Stimulated activated CD4-positive, alpha-beta T cell treated with anti-CD3 and anti-CD28 coated beads, TNF-alpha, amount 100 ng/mL, for 4 hours (primary cell): ENCODE data around the gene NRIP2.

ENCODE experiments used
- DNase-seq, 3 experiments: peaks; one replicate each; pipeline ENCODE4 v3.0.0-alpha.2; 2020; ENCODE audit warnings: low read depth in 3 of 3

NRIP2 gene

DNA sequence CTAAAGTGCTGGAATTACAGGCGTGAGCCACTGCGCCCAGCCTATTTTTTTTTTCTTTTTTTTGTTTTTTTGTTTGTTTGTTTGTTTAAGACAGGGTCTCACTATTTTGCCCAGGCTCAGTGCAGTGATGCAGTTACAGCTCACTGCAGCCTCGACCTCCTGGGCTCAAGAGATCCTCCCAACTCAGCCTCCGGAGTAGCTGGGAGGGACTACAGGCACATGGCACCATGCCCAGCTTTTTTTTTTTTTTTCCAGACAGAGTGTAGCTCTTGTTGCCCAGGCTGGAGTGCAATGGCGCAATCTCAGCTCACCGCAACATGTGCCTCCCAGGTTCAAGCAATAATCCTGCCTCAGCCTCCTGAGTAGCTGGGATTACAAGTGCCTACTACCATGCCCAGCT is 28.1 kb downstream of the NRIP2 start:
- no peak for DNase-seq

DNA sequence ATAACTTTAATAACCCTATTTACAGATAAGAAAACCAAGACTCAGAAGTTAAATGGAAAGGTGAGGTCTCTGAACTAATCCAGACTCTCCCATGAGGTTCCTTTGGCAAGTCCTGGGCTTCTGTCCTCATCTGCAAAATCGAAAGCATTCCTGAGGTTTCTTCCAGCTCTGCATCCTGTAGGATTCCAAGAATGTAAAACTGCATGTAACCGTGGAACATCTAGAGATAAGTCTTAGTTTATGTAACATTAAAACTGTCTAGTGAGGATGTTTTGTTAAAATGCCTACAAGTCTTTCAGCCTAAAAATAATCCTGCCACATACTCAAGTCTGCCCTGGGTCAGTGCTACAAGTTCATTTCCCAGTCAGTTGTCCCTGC is 29.7 kb downstream of the NRIP2 start:
- DNase-seq = no peak

DNA sequence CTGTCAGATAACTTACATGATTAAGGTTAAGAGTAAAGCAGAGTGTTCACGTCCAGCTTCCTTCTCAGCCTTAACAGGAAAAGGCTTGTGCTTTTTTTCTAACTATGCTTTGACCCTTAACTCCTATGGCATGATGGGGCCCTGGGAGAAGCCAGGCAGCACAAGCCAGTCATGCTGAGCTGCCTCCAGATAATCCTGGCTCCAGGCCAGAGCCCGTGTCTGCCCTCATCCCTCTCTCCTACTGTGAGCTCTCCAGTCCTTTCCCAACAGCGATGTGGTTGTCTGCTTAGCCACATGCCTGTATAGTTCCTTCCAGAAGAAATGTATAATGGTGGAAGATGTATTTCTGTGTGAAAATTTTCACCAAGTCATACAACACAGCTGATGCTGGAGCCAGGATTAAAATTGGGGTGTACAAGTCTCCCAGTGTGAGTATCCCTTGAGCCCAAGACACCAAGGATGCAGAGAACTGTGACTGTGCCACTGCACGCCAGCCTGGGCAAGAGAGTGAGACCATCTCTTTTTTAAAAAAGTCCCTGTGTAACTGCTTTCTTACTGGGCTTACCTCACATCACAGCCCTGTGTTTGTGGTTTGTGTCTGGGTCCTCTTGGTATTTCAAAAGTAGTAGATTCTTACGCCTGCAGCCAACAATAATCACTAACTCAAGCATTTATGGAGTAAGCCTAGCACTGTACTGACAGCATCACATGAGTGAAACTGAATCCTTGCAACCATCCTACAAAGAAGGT is 30.3 kb downstream of the NRIP2 start:
- DNase-seq = no peak

DNA sequence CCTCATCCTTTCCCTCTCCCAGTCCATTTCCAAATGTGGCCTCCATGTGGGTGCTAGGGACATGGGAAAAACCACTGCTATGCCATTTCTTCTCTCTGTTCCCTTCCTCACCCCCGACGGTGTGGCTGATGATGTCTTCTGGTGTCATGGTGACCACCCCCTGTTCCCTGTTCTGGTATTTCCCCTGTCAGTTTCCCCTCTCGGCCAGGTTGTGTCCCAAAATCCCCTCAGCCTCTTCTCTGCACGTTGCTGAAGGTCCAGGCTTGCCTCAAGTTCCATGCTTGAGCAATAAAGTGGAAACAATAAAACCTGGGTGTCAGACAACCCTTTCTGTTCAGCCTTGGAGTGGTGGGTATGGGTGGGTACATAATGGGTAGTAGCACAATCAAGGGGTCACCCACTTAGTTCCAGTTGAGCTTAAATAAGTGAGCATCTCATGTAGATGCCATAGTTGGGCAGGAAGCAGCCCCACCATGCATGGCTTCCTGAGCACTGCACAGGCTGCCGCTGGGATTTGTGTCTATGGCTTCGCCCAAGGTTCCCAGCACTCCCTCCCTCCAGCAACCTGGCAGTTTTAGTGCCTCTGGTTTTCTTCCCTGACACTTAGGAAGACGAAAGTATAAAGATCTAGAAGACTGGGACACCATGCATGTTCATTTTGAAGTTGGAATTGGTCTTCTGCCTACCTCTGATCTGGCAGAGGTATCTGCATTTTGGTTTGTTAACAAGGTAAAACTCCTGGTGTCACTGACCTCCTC is 31.0 kb downstream of the NRIP2 start:
- DNase-seq = no peak

DNA sequence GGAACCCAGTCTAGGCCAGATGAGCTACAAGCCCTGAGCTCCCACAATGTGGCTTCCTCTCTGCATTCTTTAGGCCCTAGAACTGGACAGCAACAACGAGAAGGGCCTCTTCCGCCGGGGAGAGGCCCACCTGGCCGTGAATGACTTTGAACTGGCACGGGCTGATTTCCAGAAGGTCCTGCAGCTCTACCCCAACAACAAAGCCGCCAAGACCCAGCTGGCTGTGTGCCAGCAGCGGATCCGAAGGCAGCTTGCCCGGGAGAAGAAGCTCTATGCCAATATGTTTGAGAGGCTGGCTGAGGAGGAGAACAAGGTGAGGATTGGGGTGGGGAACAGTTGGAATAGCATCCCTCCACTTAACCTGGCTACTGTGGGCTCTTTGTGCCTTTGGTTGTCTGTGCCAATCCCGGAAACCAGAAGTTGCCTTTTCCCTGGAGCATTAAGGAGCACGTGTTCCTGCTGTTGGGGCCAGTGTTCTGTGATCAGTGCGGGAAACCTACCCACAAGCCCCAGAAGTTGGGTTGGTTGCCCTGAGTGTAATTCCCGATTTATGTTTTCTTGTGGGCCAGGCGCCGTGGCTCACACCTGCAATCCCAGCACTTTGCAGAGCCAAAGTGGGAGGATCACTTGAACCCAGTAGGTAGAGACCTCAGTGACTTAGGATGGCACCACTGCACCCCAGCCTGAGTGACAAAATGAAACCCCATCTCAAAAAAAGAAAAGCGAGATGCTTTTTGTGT is 33.6 kb downstream of the NRIP2 start:
- DNase-seq = no peak

DNA sequence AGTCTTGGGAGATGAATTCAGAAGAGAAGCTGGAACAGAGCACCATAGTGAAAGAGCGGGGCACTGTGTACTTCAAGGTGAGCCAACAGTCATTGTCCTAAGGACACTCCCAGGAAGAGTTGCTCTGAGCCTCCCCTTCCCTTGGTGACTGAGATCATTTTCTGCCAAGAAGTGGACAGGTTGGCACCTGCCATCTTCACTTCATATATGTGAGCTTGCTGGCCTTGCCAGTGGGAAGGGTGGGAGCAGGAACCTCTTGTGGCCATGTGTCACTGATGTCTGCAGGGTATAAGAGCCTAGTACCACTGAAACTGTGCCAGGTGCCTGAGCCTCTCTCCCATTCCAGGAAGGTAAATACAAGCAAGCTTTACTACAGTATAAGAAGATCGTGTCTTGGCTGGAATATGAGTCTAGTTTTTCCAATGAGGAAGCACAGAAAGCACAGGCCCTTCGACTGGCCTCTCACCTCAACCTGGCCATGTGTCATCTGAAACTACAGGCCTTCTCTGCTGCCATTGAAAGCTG is 34.7 kb downstream of the NRIP2 start:
- DNase-seq = no peak

DNA sequence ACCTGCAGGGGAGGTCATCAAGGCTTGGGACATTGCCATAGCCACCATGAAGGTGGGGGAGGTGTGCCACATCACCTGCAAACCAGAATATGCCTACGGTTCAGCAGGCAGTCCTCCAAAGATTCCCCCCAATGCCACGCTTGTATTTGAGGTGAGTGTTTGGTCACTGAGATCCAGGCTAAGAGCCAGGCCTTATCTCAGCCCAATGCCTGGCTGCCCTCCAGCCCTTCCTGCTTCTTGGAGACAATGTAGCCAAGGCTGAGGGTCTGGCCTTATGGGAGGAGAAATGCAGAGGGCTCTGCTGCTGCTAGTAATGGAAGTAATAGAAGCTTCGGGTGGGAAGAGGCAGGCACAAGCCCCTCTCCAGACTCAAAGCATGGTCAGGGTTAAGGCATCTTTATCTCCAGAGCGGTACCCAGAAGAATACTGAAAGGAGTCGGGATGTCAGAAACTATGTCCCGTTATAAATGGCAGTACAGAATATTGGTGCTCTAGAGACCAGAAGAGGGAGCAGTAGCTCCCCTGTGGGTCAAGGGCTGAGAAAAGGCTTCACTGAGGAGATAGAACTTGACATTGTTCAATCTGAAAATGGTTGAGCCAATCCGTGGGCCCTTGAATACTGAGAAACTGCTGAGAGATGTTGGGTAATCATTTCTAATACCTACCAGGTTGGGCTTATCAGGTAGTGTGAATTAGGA is 37.0 kb downstream of the NRIP2 start:
- no peak for DNase-seq

DNA sequence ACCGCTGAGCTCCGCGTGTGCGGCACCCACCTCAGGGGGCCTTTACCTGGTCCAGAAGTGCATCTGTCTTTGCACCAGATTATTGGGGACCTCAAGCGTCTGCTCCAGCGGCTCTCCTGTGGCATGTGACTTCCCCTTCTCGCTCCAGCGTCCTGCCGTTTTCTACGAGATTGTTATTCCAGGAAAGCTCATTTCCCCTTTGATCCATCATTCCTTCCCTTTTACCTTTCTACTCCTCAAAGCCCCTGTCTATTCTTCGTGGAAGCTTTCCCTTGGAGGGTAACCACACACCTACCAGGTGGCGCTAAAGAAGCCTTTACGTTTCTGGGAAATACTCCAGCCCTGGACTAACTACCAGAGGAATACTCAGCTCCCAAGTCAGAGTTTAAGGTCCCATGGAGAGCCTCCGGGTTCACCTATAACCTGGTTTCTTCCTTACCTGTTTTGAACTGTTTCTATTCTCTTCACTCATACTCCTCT is 38.6 kb downstream of the NRIP2 start:
- no peak for DNase-seq

DNA sequence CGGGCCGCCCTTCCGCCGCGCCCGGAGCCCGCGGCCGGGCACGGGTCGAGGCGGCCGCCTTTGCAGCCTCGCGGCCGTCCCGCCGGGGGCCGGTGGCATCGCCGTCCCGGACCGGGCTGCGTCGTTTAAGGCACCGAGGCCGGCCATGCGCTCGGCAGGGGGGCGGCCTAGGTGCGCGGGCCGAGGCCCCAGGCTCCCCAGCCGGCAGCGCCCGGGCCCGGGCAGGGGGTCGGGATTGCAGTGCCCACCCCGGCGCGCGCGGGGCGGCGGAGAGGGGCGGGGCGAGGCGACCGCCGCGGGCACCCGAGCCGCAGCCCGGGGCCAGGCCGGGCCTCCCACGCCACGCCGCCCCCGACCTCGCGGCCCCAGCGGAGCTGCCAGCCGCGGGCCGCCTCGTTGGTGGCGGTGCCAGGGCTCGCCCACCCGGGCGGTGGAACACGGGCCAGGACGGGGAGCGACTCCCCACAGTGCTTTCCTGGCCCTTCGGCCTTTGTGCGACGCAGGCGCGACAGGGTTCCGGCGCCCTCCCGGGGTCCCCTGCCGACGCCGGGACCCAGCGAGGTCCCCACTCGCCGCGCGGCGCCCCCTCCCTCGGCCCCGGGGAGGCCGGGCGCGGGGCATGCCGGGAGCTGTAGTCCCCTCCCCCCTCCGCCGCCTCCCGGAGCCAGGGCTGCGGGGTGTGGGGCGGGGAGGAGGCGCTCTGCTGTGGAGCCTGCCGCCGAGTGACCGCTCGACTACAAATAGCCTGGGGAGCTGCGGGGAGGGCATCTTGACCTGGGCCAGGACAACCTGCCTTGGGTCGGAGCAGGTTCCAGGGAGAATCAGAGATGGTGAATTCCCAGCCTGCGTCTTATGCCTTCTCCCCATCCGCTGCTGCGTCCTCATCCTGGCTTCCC is 39.3 kb downstream of the NRIP2 start:
- DNase-seq = peak; percentile 58 to 63 (median 63)

DNA sequence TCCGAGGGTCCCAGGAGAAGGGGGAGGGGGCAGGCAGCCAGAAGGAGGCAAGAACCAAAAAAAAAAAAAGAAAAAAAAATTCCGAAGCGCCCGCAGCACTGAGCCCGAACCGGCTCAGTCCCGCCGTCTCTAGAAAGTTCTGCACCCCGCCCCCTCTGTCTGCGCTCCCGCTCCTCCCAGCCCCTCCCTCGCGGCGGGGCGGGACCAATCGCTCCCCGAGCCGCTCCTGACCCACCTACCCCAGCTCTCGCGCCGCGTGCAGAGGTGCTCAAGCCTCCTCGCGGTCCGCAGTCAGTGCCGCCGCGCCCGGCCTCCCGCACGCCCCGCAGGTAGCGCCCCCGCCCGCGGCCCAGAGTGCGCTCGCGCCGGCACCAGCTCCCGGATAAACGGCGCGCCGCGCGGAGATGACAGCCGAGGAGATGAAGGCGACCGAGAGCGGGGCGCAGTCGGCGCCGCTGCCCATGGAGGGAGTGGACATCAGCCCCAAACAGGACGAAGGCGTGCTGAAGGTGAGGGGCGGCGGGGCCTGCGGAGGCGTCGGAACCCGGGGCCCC is 40.0 kb downstream of the NRIP2 start, which contains the start of gene FKBP4:
FKBP4 (plus strand) TSS at position 235 of the 554 bp plus-strand sequence; CDS start at position 405, 170 bp downstream.
- peak; percentile 81 to 89 (median 83) for DNase-seq

DNA sequence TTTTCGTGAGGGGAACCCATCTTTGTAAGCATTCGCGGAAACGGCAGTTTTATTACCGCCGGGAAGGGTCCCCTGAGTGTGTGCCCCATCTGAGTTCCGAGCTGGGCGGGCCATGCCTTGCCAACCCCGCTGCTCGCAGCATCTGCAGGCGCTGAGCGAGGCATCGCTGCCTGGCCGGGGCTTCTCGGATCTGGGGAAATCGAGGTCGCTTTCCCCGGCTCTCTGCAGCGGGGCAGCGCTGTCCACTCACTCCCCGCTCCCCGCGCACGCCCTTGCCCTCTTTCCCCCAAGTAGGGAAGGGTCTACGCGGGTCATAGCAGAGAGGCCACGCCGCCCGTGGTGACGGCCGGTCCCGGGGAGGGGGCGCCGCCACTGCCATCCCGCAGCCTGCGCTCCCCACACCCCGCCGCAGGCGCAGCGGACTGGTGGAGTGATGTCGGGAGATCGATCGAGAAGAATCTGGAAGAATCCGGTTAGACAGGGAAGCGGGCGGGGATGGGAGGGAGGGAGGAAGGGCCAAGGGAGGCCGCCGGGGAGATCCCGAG is 40.6 kb downstream of the NRIP2 start:
- peak in 1 of 3 experiments; percentile 5 for DNase-seq

DNA sequence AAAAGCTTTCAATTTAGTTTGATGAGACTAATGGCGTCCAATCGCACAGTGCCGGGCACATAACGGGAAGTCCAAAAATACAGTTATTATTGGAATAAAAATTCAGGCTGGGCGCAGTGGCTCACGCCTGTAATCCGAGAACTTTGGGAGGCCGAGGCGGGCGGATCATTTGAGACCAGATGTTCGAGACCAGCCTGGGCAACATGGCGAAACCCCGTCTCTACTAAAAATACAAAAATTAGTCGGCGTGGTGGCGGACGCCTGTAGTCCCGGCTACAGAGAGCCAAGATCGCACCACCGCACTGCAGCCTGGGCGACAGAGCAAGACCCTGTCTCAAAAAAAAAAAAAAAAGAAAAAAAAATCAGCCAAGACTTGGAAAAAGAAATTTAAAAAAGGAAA is 41.3 kb downstream of the NRIP2 start:
- DNase-seq = no peak

DNA sequence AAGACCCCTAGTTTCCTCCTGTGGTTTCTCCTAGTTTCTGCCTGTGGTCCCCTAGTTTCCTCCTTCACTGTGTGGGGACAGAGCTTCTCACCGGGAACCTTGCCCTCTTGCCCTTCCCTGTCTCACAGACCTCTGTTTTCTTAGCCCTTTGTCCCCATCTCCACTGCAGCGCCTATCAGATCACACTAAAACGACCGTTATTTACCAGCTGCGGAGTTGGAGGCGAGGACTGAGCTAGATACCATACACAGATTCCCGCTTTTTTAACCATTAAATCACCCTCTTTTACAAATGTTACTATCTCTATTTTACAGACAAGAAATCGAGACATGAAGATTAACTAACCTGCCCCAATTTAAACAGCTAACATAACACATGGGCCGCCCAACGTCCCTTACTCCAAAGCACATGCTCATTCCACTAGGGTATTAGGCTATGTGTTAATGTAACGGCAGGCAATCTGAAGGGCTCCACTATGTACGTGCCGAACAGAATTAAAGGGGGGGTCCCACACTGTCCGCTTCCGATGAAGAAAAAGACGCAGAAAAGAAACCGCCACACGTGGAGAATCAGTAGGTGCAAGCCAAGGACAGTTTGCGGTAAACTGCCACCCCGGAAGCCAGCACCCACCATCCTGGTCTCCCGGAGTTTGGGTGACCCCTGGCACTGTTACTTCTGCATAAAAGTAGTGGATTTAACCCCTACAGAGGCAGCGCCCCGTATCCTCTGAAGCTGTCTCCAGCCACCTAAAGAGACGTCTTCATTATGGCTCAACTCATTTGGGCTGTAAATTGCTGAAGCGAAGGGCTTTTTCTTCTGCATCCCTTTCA is 41.9 kb downstream of the NRIP2 start:
- DNase-seq = no peak

DNA sequence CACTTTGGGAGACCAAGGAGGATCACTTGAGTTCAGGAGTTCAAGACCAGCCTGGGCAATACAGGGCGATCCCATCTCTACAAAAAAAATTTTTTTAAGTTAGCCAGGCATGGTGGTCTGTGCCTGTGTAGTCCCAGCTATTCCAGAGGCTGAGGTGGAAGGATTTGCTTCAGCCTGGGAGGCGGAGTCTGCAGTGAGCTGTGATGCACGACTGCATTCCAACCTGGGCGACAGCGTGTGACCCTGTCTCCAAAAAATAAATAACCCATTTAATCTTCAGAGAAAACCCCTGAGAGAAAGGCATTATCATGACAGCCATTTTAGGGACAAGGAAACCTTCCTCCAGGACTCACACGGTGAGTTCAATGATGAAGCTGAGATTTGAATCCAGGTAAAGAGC is 43.7 kb downstream of the NRIP2 start:
- DNase-seq = no peak

DNA sequence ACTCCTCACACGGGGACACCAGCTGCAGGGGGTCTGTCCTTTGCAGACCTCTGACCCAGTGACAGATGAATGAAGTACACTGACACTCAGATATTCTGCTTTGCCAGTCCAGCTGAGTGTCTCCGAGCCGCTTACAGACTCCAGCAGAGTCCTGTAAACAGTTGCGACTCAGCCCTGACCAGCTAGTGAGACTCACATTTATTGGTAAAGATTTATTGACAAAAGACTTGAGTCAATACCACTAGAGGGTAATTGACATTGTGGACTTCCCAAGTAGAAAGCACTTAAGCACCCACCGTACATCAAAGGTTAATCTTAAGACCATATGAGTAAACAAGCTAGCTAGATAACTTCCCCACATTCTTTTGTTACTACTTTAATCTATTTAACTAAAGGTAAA is 49.8 kb downstream of the NRIP2 start:
- DNase-seq = no peak

DNA sequence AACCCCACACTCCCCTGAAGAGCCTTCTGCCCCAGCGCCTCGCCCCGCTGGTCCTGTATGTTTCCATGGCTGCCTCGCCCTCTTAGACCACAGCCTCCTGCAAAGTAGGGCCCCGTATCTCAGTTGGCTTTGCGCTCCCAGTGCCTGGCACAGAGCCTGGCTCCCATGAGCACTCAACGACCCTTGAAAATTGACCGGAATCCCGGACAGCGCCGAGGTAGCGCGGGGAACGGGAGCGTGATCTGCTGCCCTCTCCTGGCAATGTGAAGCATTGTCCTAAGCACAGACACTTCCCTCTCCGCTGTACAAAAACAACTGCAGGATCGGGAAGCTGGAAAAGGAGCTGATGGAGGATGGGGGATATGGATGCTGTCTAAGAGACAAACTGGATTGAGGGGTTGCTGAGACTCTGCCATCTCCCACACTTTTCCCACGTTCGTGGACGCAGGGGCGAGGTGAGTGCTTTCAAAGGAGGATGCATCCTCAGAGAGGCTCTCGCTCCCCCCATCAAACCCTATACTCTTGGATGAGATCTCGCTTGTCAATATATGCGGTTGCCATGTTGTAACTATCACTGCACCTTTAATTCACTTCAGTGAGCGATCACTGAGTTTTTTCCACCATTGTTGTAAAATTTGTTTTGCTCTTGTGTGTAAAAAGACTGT is 50.8 kb downstream of the NRIP2 start:
- DNase-seq = peak; percentile 15 to 33 (median 16)

DNA sequence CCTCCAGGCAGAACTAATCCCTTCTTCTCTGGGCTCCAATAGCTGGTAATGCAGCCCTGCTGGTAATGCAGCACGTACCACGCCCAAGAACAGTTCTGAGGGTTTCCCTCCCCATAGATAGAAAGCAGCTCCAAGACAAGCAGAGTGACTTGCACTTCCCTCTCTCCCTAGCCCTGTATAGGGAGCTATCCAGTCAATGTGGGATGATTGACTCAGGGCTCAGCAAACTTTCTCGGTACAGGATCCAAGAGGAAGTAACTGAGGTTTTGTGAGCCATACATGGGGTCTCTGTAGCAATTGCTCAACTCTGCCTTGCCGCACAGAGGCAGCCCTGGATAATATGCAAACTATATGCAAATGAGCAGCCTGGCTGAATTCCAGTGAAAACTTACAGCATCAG is 55.6 kb downstream of the NRIP2 start:
- no peak for DNase-seq

DNA sequence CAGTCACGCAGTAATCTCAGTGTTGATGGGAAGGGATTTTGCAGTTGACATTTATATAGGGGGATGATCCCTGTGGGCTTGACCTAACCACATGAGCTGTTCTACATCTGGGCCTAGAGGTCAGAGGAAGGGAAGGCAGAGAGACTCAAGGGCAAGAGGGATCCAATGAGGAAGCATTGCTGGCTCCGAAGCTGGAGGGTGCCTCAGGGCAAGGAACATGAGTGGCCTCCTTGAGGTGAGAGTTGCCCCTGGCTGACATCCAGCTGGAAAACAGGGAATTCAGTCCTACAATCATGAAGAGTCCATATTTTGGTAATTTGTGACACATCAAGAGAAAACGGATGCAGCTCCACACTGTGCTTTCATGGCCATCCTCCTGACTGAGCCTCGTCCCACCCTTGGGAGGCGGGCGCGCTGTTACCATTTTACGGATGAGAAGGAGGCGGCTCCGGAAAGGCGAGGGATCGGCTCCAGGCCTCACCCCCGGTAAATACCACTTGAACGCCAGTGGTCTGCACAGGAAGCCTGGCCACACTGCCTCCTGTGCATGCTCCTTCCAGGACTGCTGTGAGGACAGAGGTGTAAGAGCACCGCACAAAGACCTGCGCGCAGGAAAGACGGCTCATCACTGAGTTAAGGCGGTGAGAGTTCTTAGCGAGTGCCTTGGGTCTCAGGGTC is 58.6 kb downstream of the NRIP2 start:
- DNase-seq = no peak
